GM12878 (cell line): ENCODE measurements around the gene ZIC5. TPM values are rescaled to one million over a fixed set of nuclear protein-coding genes. Genes with fewer than 3 reads are reported as not detected.

Experiments
- ATAC-seq: fragments of 200-7000 bp; cut with Tn5 transposase; 3 replicates; pipeline ENCODE4 v1.9.1; 2020; ENCODE audit warnings: mild to moderate bottlenecking, moderate library complexity
- BruUV-seq: library from RNA; stranded (reverse); fragments of 400-500 nt; replicated peaks from 2 replicates; lab custom pipeline; 2021; lab: Mats Ljungman, UMichigan
- CTCF ChIA-PET: fragments of 300-600 bp; sonication (Branson Sonifier 250); formaldehyde crosslinking; extraction: SDS; loops from one replicate; lab custom pipeline; 2021; ENCODE audit warnings: inconsistent platforms; lab: Yijun Ruan, JAX
- POLR2A ChIA-PET: fragments of 350-600 bp; formaldehyde crosslinking; extraction: SDS; loops from one replicate; lab custom pipeline; 2021; ENCODE audit warnings: inconsistent platforms; lab: Charles Lee
- RAD21 ChIA-PET: fragments of 300-600 bp; sonication (Branson Sonifier 250); formaldehyde crosslinking; loops from one replicate; lab custom pipeline; 2023; ENCODE audit warnings: antibody characterized with exemption; ENCODE audit not compliant: unreplicated experiment; lab: Charles Lee
- SMC1A ChIA-PET: fragments of 300-600 bp; sonication (Branson Sonifier 250); formaldehyde crosslinking; loops from one replicate; lab custom pipeline; 2023; ENCODE audit not compliant: unreplicated experiment, uncharacterized antibody; lab: Charles Lee
- DNase-seq: peaks from one replicate; pipeline ENCODE4 v3.0.0-alpha.2; 2011; ENCODE audit warnings: low read depth, low spot score
- FAIRE-seq: peaks from 3 replicates; lab custom pipeline; 2011; peaks lifted over from hg19 to GRCh38; lab: Jason Lieb, UNC
- H2AFZ ChIP-seq: 2 replicates; pipeline ENCODE4 v1.6.0; 2011; ENCODE audit warnings: low read depth, low read length, control low read depth; ENCODE audit not compliant: control insufficient read depth
- H3K27ac ChIP-seq: 2 replicates; pipeline ENCODE4 v1.5.1; 2011; ENCODE audit warnings: control low read depth; ENCODE audit not compliant: control insufficient read depth, insufficient read depth
- H3K27me3 ChIP-seq, 2 experiments: replicated peaks in 1 of 2; 2 replicates each; pipeline versions ENCODE4 v1.6.0 to v1.6.1; 2011; ENCODE audit warnings: low read length in 1 of 2; ENCODE audit not compliant: control insufficient read depth in 2 of 2, insufficient read depth in 2 of 2
- H3K36me3 ChIP-seq, 2 experiments: 2 replicates each; pipeline ENCODE4 v1.5.1; 2011; ENCODE audit warnings: low read length in 1 of 2; ENCODE audit not compliant: control insufficient read depth in 2 of 2, insufficient read depth in 2 of 2
- H3K4me1 ChIP-seq: 2 replicates; pipeline ENCODE4 v1.6.1; 2011; ENCODE audit warnings: mild to moderate bottlenecking, low read length, moderate library complexity, mixed read lengths; ENCODE audit not compliant: control insufficient read depth, insufficient read depth
- H3K4me2 ChIP-seq: 2 replicates; pipeline ENCODE4 v1.6.0; 2011; ENCODE audit warnings: control low read depth; ENCODE audit not compliant: control insufficient read depth, insufficient read depth
- H3K4me3 ChIP-seq: fragments of 200-600 bp; sonication (generic); 2 replicates; pipeline ENCODE4 v1.5.1; 2016
- H3K79me2 ChIP-seq: 2 replicates; pipeline ENCODE4 v1.6.0; 2011; ENCODE audit warnings: low read length; ENCODE audit not compliant: control insufficient read depth, insufficient read depth
- H3K9ac ChIP-seq: 2 replicates; pipeline ENCODE4 v1.8.0; 2011; ENCODE audit warnings: low read length, control low read depth, mixed read lengths; ENCODE audit not compliant: control insufficient read depth, insufficient read depth
- H3K9me3 ChIP-seq: replicated peaks from 3 replicates; pipeline ENCODE4 v1.5.1; 2011; ENCODE audit warnings: mild to moderate bottlenecking, low read length; ENCODE audit not compliant: control insufficient read depth, insufficient read depth
- H4K20me1 ChIP-seq: 2 replicates; pipeline ENCODE4 v1.6.0; 2011; ENCODE audit not compliant: control insufficient read depth, insufficient read depth
- BACH1 ChIP-seq: fragments of 450-650 bp; IDR thresholded peaks from 2 replicates; pipeline ENCODE4 v1.6.1; 2017; ENCODE audit warnings: mild to moderate bottlenecking, borderline replicate concordance
- NBN ChIP-seq: fragments of 450-650 bp; IDR thresholded peaks from 2 replicates; pipeline ENCODE4 v1.6.1; 2016
- SP1 ChIP-seq: IDR thresholded peaks from one replicate; pipeline ENCODE4 v1.6.1; 2011; ENCODE audit warnings: low read depth, low read length
- TARDBP ChIP-seq: IDR thresholded peaks from 2 replicates; pipeline ENCODE4 v1.6.1; 2016; ENCODE audit warnings: borderline replicate concordance
- YBX1 ChIP-seq: fragments of 450-650 bp; IDR thresholded peaks from 2 replicates; pipeline ENCODE4 v1.6.1; 2016; ENCODE audit warnings: antibody characterized with exemption
- WGBS: methylation state at CpG from one replicate; pipeline ENCODE4 v1.1.6; 2016; ENCODE audit warnings: low lambda C conversion rate; ENCODE audit not compliant: insufficient replicate concordance, insufficient coverage; ENCODE audit errors: missing lambda C conversion rate; 5-methylcytosine and 5-hydroxymethylcytosine counted together
- in situ Hi-C: fragments of 300-500 bp; cut with MboI; formaldehyde crosslinking; loops from 9 replicates; pipeline ENCODE4 v1.14.3; 2018; ENCODE audit warnings: mixed read lengths
- intact Hi-C: fragments of 100-400 bp; cut with micrococcal nuclease; formaldehyde crosslinking; loops from one replicate; pipeline ENCODE4 v1.14.2; 2022; ENCODE audit not compliant: unreplicated experiment
- polyA plus RNA-seq, 11 experiments: library from polyadenylated mRNA; depleted of rRNA in 4 of 11; unstranded in 6 of 11; stranded (reverse) in 5 of 11; fragments of >200 nt; fragmentation: Nextera tagmentation in 4 of 11; fragmentation: Illumina TruSeq in 1 of 11; extraction: Ambion mirVana in 4 of 11; extraction: Trizol in 1 of 11; gene quantifications; 1 replicate in 1 of 11; 2 replicates in 10 of 11; pipeline versions ENCODE4 v1.2.1 to v1.2.3, GENCODE V29; 2011 to 2016; ENCODE audit warnings: inconsistent platforms in 2 of 11, missing spikeins in 2 of 11, low read depth in 1 of 11
- total RNA-seq, 4 experiments: library from RNA; depleted of rRNA in 3 of 4; stranded (reverse); fragments of >200 nt in 3 of 4; fragmentation: Illumina TruSeq in 1 of 4; extraction: Trizol in 1 of 4; gene quantifications; 2 replicates each; pipeline versions ENCODE4 v1.2.1 to v1.2.3, GENCODE V29; 2013 to 2021
- TF ChIP-seq, protein P1 (sequence below): IDR thresholded peaks from 2 replicates; pipeline ENCODE4 v1.6.1; 2012; ENCODE audit warnings: improper control_type of control experiment, low read depth, low read length; ENCODE audit not compliant: insufficient replicate concordance
- TF ChIP-seq, protein P2 (sequence below): fragments of 450-650 bp; conservative IDR thresholded peaks from 2 replicates; pipeline ENCODE4 v1.6.1; 2017; ENCODE audit warnings: mild to moderate bottlenecking, moderate library complexity

The ZIC5 gene
- total and polyA plus RNA-seq, 10 of the 15 experiments (the other 5 are each of a cell fraction or from before 2014, with no cell fraction given): not detected

DNA sequence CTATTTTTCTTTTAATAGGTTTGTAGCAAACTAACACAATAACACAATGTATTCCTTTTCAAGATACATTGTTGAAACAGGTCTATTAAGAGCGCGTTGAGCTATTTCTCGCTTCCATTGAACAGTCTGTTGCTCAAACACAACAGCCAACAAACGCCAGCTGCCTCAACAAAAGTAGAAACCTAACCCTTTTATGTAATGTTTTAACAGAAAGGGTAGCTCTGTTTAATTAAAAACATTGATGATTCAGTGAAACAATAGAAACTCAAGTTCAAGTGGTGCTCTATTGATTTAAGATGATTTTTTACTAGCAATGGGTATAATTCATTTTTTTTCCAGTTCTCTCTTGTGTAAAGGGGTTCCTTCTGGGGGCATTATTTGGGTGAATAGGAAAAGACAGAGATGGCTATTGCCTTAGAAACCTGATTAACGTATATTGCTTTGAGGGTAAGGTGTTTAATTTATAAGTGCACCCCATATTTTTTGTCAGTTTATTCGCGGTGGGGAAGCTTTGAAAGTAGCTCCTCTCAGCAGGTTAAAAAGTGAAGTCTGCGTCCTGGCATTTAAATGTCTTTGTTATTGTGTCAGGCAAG is 24.9 kb upstream of the ZIC5 start:
- BruUV-seq: no TSS peak

More for the DNA sequence above, 24.9 kb upstream of the ZIC5 start:
- no peak for FAIRE-seq
- Histone ChIP-seq H3K4me3 (no peak overlapping the region), H3K27ac (no peak overlapping the region), H3K4me2 (no peak overlapping the region), H3K79me2 (no peaks in the 10 kb centered on the region), H2AFZ (no peak overlapping the region), H4K20me1 (no peaks in the 10 kb centered on the region), H3K4me1 (peaks cover 4% of the 10 kb centered on the region; the same call in 1 of the 2 replicates), H3K27me3 (peaks cover 4 to 25% of the 10 kb centered on the region in 2 experiments; a peak in 3 of 4 replicates), H3K36me3 (no peaks in the 10 kb centered on the region), H3K9me3 (peaks cover 1% of the 10 kb centered on the region; the same call in 2 of the 3 replicates), H3K9ac (no peak overlapping the region)
- intact Hi-C loops (no loop called here), in situ Hi-C loops (no loop called here)
- no peak for TF ChIP-seq SP1
- TF ChIP-seq, protein P1, sequence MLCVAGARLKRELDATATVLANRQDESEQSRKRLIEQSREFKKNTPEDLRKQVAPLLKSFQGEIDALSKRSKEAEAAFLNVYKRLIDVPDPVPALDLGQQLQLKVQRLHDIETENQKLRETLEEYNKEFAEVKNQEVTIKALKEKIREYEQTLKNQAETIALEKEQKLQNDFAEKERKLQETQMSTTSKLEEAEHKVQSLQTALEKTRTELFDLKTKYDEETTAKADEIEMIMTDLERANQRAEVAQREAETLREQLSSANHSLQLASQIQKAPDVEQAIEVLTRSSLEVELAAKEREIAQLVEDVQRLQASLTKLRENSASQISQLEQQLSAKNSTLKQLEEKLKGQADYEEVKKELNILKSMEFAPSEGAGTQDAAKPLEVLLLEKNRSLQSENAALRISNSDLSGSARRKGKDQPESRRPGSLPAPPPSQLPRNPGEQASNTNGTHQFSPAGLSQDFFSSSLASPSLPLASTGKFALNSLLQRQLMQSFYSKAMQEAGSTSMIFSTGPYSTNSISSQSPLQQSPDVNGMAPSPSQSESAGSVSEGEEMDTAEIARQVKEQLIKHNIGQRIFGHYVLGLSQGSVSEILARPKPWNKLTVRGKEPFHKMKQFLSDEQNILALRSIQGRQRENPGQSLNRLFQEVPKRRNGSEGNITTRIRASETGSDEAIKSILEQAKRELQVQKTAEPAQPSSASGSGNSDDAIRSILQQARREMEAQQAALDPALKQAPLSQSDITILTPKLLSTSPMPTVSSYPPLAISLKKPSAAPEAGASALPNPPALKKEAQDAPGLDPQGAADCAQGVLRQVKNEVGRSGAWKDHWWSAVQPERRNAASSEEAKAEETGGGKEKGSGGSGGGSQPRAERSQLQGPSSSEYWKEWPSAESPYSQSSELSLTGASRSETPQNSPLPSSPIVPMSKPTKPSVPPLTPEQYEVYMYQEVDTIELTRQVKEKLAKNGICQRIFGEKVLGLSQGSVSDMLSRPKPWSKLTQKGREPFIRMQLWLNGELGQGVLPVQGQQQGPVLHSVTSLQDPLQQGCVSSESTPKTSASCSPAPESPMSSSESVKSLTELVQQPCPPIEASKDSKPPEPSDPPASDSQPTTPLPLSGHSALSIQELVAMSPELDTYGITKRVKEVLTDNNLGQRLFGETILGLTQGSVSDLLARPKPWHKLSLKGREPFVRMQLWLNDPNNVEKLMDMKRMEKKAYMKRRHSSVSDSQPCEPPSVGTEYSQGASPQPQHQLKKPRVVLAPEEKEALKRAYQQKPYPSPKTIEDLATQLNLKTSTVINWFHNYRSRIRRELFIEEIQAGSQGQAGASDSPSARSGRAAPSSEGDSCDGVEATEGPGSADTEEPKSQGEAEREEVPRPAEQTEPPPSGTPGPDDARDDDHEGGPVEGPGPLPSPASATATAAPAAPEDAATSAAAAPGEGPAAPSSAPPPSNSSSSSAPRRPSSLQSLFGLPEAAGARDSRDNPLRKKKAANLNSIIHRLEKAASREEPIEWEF: no peak
- TF ChIP-seq YBX1: no peak
- TF ChIP-seq, protein P2, sequence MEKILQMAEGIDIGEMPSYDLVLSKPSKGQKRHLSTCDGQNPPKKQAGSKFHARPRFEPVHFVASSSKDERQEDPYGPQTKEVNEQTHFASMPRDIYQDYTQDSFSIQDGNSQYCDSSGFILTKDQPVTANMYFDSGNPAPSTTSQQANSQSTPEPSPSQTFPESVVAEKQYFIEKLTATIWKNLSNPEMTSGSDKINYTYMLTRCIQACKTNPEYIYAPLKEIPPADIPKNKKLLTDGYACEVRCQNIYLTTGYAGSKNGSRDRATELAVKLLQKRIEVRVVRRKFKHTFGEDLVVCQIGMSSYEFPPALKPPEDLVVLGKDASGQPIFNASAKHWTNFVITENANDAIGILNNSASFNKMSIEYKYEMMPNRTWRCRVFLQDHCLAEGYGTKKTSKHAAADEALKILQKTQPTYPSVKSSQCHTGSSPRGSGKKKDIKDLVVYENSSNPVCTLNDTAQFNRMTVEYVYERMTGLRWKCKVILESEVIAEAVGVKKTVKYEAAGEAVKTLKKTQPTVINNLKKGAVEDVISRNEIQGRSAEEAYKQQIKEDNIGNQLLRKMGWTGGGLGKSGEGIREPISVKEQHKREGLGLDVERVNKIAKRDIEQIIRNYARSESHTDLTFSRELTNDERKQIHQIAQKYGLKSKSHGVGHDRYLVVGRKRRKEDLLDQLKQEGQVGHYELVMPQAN: no peak
- no peak for TF ChIP-seq NBN
- no peak for TF ChIP-seq BACH1
- TF ChIP-seq TARDBP: no peak
- SMC1A ChIA-PET: interaction anchor here (0.7 kb wide), 1 partner anchor 773 kb away, joined by 3 read pairs; no protein-coding TSS in a partner anchor
- POLR2A ChIA-PET: no interaction called here
- CTCF ChIA-PET: interaction anchor here (1.0 kb wide), 1 partner anchor 23 kb away, joined by 3 read pairs; no protein-coding TSS in a partner anchor
- RAD21 ChIA-PET: no interaction called here
- WGBS: 47% methylated on average over 8 of the region's 8 CpGs
- DNase-seq: no peak
- no peak for ATAC-seq
